Activated naive CD8-positive, alpha-beta T cell treated with anti-CD3 and anti-CD28 coated beads, Interleukin-2, amount 10 ng/mL, durations not matched to agents 7 days and 5 days (primary cell): ENCODE data around the gene RIPK3. TPM values are rescaled to one million over a fixed set of nuclear protein-coding genes. Genes with fewer than 3 reads are reported as not detected.
A peak's percentile ranks its signal among the peaks of the same experiment; 100 is the strongest.

Source experiments
- ATAC-seq: fragments of 150-1000 bp; cut with Tn5 transposase; one replicate; pipeline ENCODE4 v1.10.0; 2021; ENCODE audit warnings: low read depth, moderate library complexity
- POLR2A ChIA-PET: fragments of 350-600 bp; sonication (Branson Sonifier 250); formaldehyde crosslinking; loops from one replicate; lab custom pipeline; 2021; ENCODE audit warnings: antibody characterized with exemption; lab: Charles Lee
- DNase-seq: peaks from one replicate; pipeline ENCODE4 v3.0.0; 2021
- H3K27ac Mint-ChIP-seq: one replicate; pipeline ENCODE4 v1.8.0; 2022; ENCODE audit warnings: mild to moderate bottlenecking, mixed read lengths
- H3K27me3 Mint-ChIP-seq: one replicate; pipeline ENCODE4 v1.8.0; 2022; ENCODE audit warnings: mild to moderate bottlenecking, moderate library complexity, mixed read lengths
- H3K36me3 Mint-ChIP-seq: one replicate; pipeline ENCODE4 v1.8.0; 2021; ENCODE audit warnings: mild to moderate bottlenecking, mixed read lengths
- H3K4me1 Mint-ChIP-seq: one replicate; pipeline ENCODE4 v1.8.0; 2021; ENCODE audit warnings: mixed read lengths
- H3K4me3 Mint-ChIP-seq: one replicate; pipeline ENCODE4 v1.8.0; 2022; ENCODE audit warnings: mild to moderate bottlenecking, moderate library complexity, mixed read lengths
- H3K9me3 Mint-ChIP-seq: one replicate; pipeline ENCODE4 v1.8.0; 2021; ENCODE audit warnings: mixed read lengths
- total RNA-seq, 2 experiments: library from RNA; stranded (reverse); gene quantifications; one replicate each; pipeline ENCODE4 v1.2.3, GENCODE V29; 2021

RIPK3 gene
- total RNA-seq, 2 experiments from 2014 or later, result 41.1 to 43.7 TPM

GRCh38 chr14:24310265-24310645 is 29.5 kb downstream of the RIPK3 start:
- Mint-ChIP-seq H3K27ac (peak overlapping the region; percentile 82), H3K9me3 (no peaks in the 10 kb centered on the region), H3K4me3 (peak overlapping the region; percentile 84), H3K36me3 (peaks cover 26% of the 10 kb centered on the region), H3K27me3 (no peaks in the 10 kb centered on the region), H3K4me1 (peaks cover 62% of the 10 kb centered on the region)
- ATAC-seq, result no peak
- POLR2A ChIA-PET, result interaction anchor here (0.7 to 5.7 kb wide), 14 partner anchors 8 to 149 kb away, joined by 3 to 43 read pairs (median 6); partner anchors contain the start of genes ADCY4, CBLN3, DHRS1 and IRF9
- no peak for DNase-seq

- POLR2A ChIA-PET, result interaction anchor here (0.6 to 5.7 kb wide), 15 partner anchors 9 to 149 kb away, joined by 3 to 43 read pairs (median 6); partner anchors contain the start of genes ADCY4, CBLN3, DHRS1 and IRF9
- no peak for DNase-seq
- Mint-ChIP-seq H3K36me3 (peaks cover 28% of the 10 kb centered on the region), H3K4me1 (peaks cover 58% of the 10 kb centered on the region), H3K4me3 (peak within 1 kb of the TSS; percentile 84), H3K27me3 (no peaks in the 10 kb centered on the region), H3K9me3 (no peaks in the 10 kb centered on the region), H3K27ac (peak within 1 kb of the TSS; percentile 82)
- no peak for ATAC-seq
Observed at GRCh38 chr14:24309538-24310264, 30.1 kb downstream of the RIPK3 start, which contains the start of gene LTB4R2. Gene LTB4R2, plus strand, starts transcription at chr14:24310140. Its CDS starts 525 bp downstream, at chr14:24310665.

- H3K4me1 Mint-ChIP-seq, result peaks cover 47% of the 10 kb centered on the region
Observed at GRCh38 chr14:24308342-24309124, 31.3 kb downstream of the RIPK3 start.

GRCh38 chr14:24307575-24308341 is 32.0 kb downstream of the RIPK3 start, which contains the start of gene CIDEB:
Gene CIDEB, minus strand, starts transcription at chr14:24307977. Its CDS starts 119 bp downstream, at chr14:24307858.
- no peaks in the 10 kb centered on the region for H3K9me3 Mint-ChIP-seq
- DNase-seq, result peak; percentile 53
- ATAC-seq, result no peak
- POLR2A ChIA-PET, result interaction anchor here (0.9 to 5.7 kb wide), 9 partner anchors 10 to 146 kb away, joined by 3 to 32 read pairs (median 5); partner anchors contain the start of genes CBLN3, IRF9, KHNYN and MDP1
- no peak within 1 kb of the TSS for H3K4me3 Mint-ChIP-seq
- peak within 1 kb of the TSS; percentile 65 for H3K27ac Mint-ChIP-seq
- H3K27me3 Mint-ChIP-seq, result no peaks in the 10 kb centered on the region
- peaks cover 39% of the 10 kb centered on the region for H3K4me1 Mint-ChIP-seq
- peaks cover 30% of the 10 kb centered on the region for H3K36me3 Mint-ChIP-seq

More at GRCh38 chr14:24308342-24309124, 31.3 kb downstream of the RIPK3 start:
- no peaks in the 10 kb centered on the region for H3K27me3 Mint-ChIP-seq
- H3K36me3 Mint-ChIP-seq, result peaks cover 29% of the 10 kb centered on the region
- no peak overlapping the region for H3K4me3 Mint-ChIP-seq
- POLR2A ChIA-PET, result interaction anchor here (0.6 to 5.7 kb wide), 10 partner anchors 9 to 147 kb away, joined by 3 to 32 read pairs (median 4); partner anchors contain the start of genes CBLN3, DHRS1, IRF9 and KHNYN
- DNase-seq (no peak), ATAC-seq (no peak)
- no peaks in the 10 kb centered on the region for H3K9me3 Mint-ChIP-seq
- H3K27ac Mint-ChIP-seq, result no peak overlapping the region

- Mint-ChIP-seq H3K36me3 (peaks cover 29% of the 10 kb centered on the region), H3K9me3 (no peaks in the 10 kb centered on the region), H3K27me3 (no peaks in the 10 kb centered on the region), H3K27ac (peak overlapping the region; percentile 65), H3K4me1 (peaks cover 33% of the 10 kb centered on the region), H3K4me3 (no peak overlapping the region)
- ATAC-seq (no peak), DNase-seq (no peak)
- POLR2A ChIA-PET, result interaction anchor here (3.0 to 5.7 kb wide), 2 partner anchors 36 to 65 kb away, joined by 13 to 32 read pairs; partner anchors contain the start of genes RABGGTA and TINF2
Observed at GRCh38 chr14:24307156-24307574, 32.6 kb downstream of the RIPK3 start.

GRCh38 chr14:24304019-24304387 is 35.8 kb downstream of the RIPK3 start:
- no peak for ATAC-seq
- peaks cover 29% of the 10 kb centered on the region for H3K4me1 Mint-ChIP-seq
- H3K4me3 Mint-ChIP-seq, result no peak overlapping the region
- no peaks in the 10 kb centered on the region for H3K27me3 Mint-ChIP-seq
- no peak overlapping the region for H3K27ac Mint-ChIP-seq
- no peak for DNase-seq
- H3K36me3 Mint-ChIP-seq, result peaks cover 25% of the 10 kb centered on the region
- H3K9me3 Mint-ChIP-seq, result no peaks in the 10 kb centered on the region
- POLR2A ChIA-PET, result interaction anchor here (1.6 kb wide), 1 partner anchor 61 kb away, joined by 5 read pairs; the partner anchor contains the start of gene TINF2

GRCh38 chr14:24300326-24300980 is 39.3 kb downstream of the RIPK3 start:
- DNase-seq, result no peak
- H3K4me3 Mint-ChIP-seq, result peak overlapping the region; percentile 94
- peak overlapping the region; percentile 95 for H3K27ac Mint-ChIP-seq
- peaks cover 25% of the 10 kb centered on the region for H3K36me3 Mint-ChIP-seq
- H3K9me3 Mint-ChIP-seq, result no peaks in the 10 kb centered on the region
- peaks cover 41% of the 10 kb centered on the region for H3K4me1 Mint-ChIP-seq
- H3K27me3 Mint-ChIP-seq, result no peaks in the 10 kb centered on the region
- ATAC-seq, result no peak
- POLR2A ChIA-PET, result interaction anchor here (0.7 to 6.6 kb wide), 15 partner anchors 10 to 186 kb away, joined by 3 to 76 read pairs (median 10); partner anchors contain the start of genes CBLN3, CHMP4A, DCAF11 and IRF9

GRCh38 chr14:24299255-24300191 is 40.3 kb downstream of the RIPK3 start, which contains the start of the genes DHRS1 and NOP9:
Gene DHRS1, minus strand, starts transcription at chr14:24299780. Its CDS starts 674 bp downstream, at chr14:24299106.
Gene NOP9, plus strand, starts transcription at chr14:24299850. Its CDS starts 105 bp downstream, at chr14:24299955.
- peaks cover 25% of the 10 kb centered on the region for H3K36me3 Mint-ChIP-seq
- no peaks in the 10 kb centered on the region for H3K27me3 Mint-ChIP-seq
- no peaks in the 10 kb centered on the region for H3K9me3 Mint-ChIP-seq
- peaks cover 41% of the 10 kb centered on the region for H3K4me1 Mint-ChIP-seq
- H3K4me3 Mint-ChIP-seq, result peak within 1 kb of the TSS; percentile 94
- peak; percentile 82 for ATAC-seq
- POLR2A ChIA-PET, result interaction anchor here (0.7 to 6.6 kb wide), 18 partner anchors 9 to 185 kb away, joined by 3 to 76 read pairs (median 8); partner anchors contain the start of genes CBLN3, CHMP4A, DCAF11 and IRF9
- H3K27ac Mint-ChIP-seq, result peak within 1 kb of the TSS; percentile 95
- peak; percentile 97 for DNase-seq

- Mint-ChIP-seq H3K27me3 (no peaks in the 10 kb centered on the region), H3K36me3 (peaks cover 21% of the 10 kb centered on the region), H3K9me3 (no peaks in the 10 kb centered on the region), H3K4me3 (peak overlapping the region; percentile 94), H3K4me1 (peaks cover 41% of the 10 kb centered on the region), H3K27ac (peak overlapping the region; percentile 95)
- ATAC-seq (peak; percentile 6), DNase-seq (no peak)
- POLR2A ChIA-PET, result interaction anchor here (0.6 to 6.6 kb wide), 15 partner anchors 9 to 185 kb away, joined by 3 to 76 read pairs (median 8); partner anchors contain the start of genes CBLN3, DCAF11, IRF9 and KHNYN
Observed at GRCh38 chr14:24298892-24299254, 40.9 kb downstream of the RIPK3 start.

GRCh38 chr14:24297190-24297964 is 42.4 kb downstream of the RIPK3 start:
- H3K27ac Mint-ChIP-seq, result peak overlapping the region; percentile 94

More at GRCh38 chr14:24297190-24297964, 42.4 kb downstream of the RIPK3 start:
- no peaks in the 10 kb centered on the region for H3K9me3 Mint-ChIP-seq
- ATAC-seq (peak; percentile 12), DNase-seq (no peak)
- POLR2A ChIA-PET, result interaction anchor here (1.0 to 6.6 kb wide), 11 partner anchors 11 to 161 kb away, joined by 3 to 76 read pairs (median 7); partner anchors contain the start of genes CHMP4A, CIDEB, LTB4R and LTB4R2
- H3K27me3 Mint-ChIP-seq, result no peaks in the 10 kb centered on the region
- peak overlapping the region; percentile 65 for H3K4me3 Mint-ChIP-seq
- peaks cover 24% of the 10 kb centered on the region for H3K36me3 Mint-ChIP-seq
- H3K4me1 Mint-ChIP-seq, result peaks cover 41% of the 10 kb centered on the region
